ENCODE results near the gene ETV6.

The ETV6 gene

GRCh38 chr12:11870041-11870451 lies 220.6 kb downstream of the ETV6 start:
- no peak for DNase-seq

GRCh38 chr12:11872055-11872454 lies 222.6 kb downstream of the ETV6 start:
- no peak for DNase-seq

GRCh38 chr12:11875414-11875935 lies 226.0 kb downstream of the ETV6 start:
- DNase-seq = no peak

- no peak for DNase-seq
Measured at GRCh38 chr12:11876307-11876706, 226.8 kb downstream of the ETV6 start.

- DNase-seq = no peak
Measured at GRCh38 chr12:11877102-11877826, 227.8 kb downstream of the ETV6 start.

- peak; percentile 78 for DNase-seq
Measured at GRCh38 chr12:11877869-11878780, 228.7 kb downstream of the ETV6 start.

GRCh38 chr12:11879306-11879705 lies 229.8 kb downstream of the ETV6 start:
- no peak for DNase-seq

GRCh38 chr12:11880381-11880780 lies 230.9 kb downstream of the ETV6 start:
- DNase-seq = no peak

GRCh38 chr12:11881835-11882234 lies 232.4 kb downstream of the ETV6 start:
- DNase-seq = no peak

GRCh38 chr12:11882301-11883019 lies 233.0 kb downstream of the ETV6 start:
- no peak for DNase-seq

- no peak for DNase-seq
Measured at GRCh38 chr12:11884116-11884515, 234.6 kb downstream of the ETV6 start.

GRCh38 chr12:11884706-11885105 lies 235.2 kb downstream of the ETV6 start:
- DNase-seq = no peak

- DNase-seq = peak; percentile 15
Measured at GRCh38 chr12:11885261-11886038, 236.0 kb downstream of the ETV6 start.

GRCh38 chr12:11886339-11886738 lies 236.9 kb downstream of the ETV6 start:
- DNase-seq = no peak

- DNase-seq = no peak
Measured at GRCh38 chr12:11888029-11888428, 238.6 kb downstream of the ETV6 start.

- DNase-seq = no peak
Measured at GRCh38 chr12:11891346-11891745, 241.9 kb downstream of the ETV6 start.

- peak; percentile 5 for DNase-seq
Measured at GRCh38 chr12:11891754-11892386, 242.4 kb downstream of the ETV6 start.

GRCh38 chr12:11893998-11894397 lies 244.5 kb downstream of the ETV6 start:
- no peak for DNase-seq

- DNase-seq = no peak
Measured at GRCh38 chr12:11894890-11895289, 245.4 kb downstream of the ETV6 start.

GRCh38 chr12:11895421-11896078 lies 246.1 kb downstream of the ETV6 start:
- DNase-seq = no peak

GRCh38 chr12:11896417-11896929 lies 247.0 kb downstream of the ETV6 start:
- DNase-seq = no peak
